Tibial nerve (tissue), 4 donors: Measurements from ENCODE around the gene IDH3G. TPM values are rescaled to one million over a fixed set of nuclear protein-coding genes. Genes with fewer than 3 reads are reported as not detected.
A peak's percentile ranks its signal among the peaks of the same experiment; 100 is the strongest.

Experiments used
- DNase-seq, 2 donors: peaks; one replicate each; pipeline ENCODE4 v3.0.0-alpha.2; 2019; ENCODE audit warnings: low spot score in 2 of 2
- H3K27ac ChIP-seq, 4 donors: fragments of 200-600 bp; sonication (generic) in 3 of 4; one replicate each; pipeline ENCODE4 v1.5.1; 2017 to 2019; ENCODE audit warnings: mild to moderate bottlenecking in 1 of 4
- H3K27me3 ChIP-seq, 2 donors: fragments of 200-600 bp; sonication (generic) in 1 of 2; one replicate each; pipeline versions ENCODE4 v1.5.1 to v1.6.0; 2017 to 2019
- H3K36me3 ChIP-seq, 3 donors: fragments of 200-600 bp; sonication (generic); one replicate each; pipeline ENCODE4 v1.5.1; 2018 to 2019
- H3K4me1 ChIP-seq, 4 donors: fragments of 200-600 bp; sonication (generic) in 3 of 4; one replicate each; pipeline ENCODE4 v1.5.1; 2017 to 2019
- H3K4me3 ChIP-seq, 4 donors: fragments of 200-600 bp; sonication (generic) in 3 of 4; one replicate each; pipeline ENCODE4 v1.5.1; 2017 to 2019; ENCODE audit warnings: mild to moderate bottlenecking in 1 of 4, moderate library complexity in 1 of 4
- H3K9me3 ChIP-seq, 4 donors: fragments of 200-600 bp; sonication (generic) in 3 of 4; one replicate each; pipeline ENCODE4 v1.5.1; 2017 to 2019
- EP300 ChIP-seq, 2 donors: sonication (generic); formaldehyde crosslinking; IDR thresholded peaks; one replicate each; pipeline ENCODE4 v1.6.1; 2017; ENCODE audit warnings: antibody characterized with exemption in 2 of 2, mild to moderate bottlenecking in 1 of 2
- POLR2A ChIP-seq, 2 donors: fragments of 450-650 bp; IDR thresholded peaks; one replicate each; pipeline ENCODE4 v1.6.1; 2017; ENCODE audit warnings: antibody characterized with exemption in 2 of 2, mild to moderate bottlenecking in 2 of 2, moderate library complexity in 2 of 2
- WGBS, 2 donors: methylation state at CpG; one replicate each; pipeline ENCODE4 v1.1.5; 2018; 5-methylcytosine and 5-hydroxymethylcytosine counted together
- total RNA-seq, 4 donors: library from RNA; depleted of rRNA; stranded (reverse); fragments of >200 nt; gene quantifications; one replicate each; pipeline ENCODE4 v1.1.0, GENCODE V29; 2016
- TF ChIP-seq, protein P1 (sequence below), 5 experiments: fragments of 200-600 bp in 3 of 5; fragments of 450-650 bp in 2 of 5; sonication (generic) in 3 of 5; IDR thresholded peaks; one replicate each; pipeline ENCODE4 v1.5.1; 2016 to 2019; ENCODE audit warnings: antibody characterized with exemption in 5 of 5, mild to moderate bottlenecking in 3 of 5, moderate library complexity in 2 of 5

Gene IDH3G
- total RNA-seq, 4 donors from 2014 or later = 48.9 to 101 (median 83.2) TPM

DNA sequence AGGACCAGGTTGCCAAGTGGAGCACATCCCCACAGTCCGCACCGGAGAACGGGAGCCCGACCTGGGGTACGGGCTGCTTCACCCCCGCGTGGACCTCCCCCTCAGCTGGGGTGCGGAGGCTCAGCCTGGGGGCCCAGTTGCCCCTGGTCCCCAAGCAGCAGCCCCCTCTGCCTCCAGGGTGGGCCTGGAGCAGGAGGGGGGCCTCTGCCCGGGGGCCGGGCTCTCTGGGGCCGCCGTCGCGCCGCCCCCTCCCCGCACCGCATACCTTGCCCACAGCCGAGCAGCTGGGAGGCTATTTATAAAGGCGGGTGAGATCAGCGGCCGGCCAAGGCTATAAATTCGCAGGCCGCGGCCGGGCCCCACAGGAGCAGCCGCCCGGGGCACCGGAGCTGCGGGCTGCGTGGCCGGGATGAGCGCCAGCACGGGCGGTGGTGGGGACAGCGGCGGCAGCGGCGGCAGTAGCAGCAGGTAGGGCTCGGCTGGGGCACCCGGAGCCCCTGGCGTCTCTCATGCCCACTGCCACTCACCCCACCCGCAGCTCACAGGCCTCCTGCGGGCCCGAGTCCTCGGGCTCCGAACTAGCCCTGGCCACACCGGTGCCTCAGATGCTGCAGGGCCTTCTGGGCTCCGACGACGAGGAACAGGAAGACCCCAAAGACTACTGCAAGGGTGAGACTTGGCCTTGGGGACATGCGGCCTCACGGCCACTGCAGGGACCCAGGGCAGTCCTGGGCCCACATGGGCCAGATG lies 13.3 kb downstream of the IDH3G start, which contains the start of gene SRPK3:
TSS of gene SRPK3 (plus strand) at position 364 of the 750 bp plus-strand sequence. CDS start at position 410, 46 bp downstream.
- DNase-seq = no peak
- Histone ChIP-seq H3K36me3 (peaks cover 0 to 25% (median 0%) of the 10 kb centered on the region in 3 donors), H3K4me3 (no peak within 1 kb of the TSS), H3K27ac (peak within 1 kb of the TSS; percentile 9 to 71 (median 48)), H3K9me3 (no peaks in the 10 kb centered on the region), H3K27me3 (peaks cover 0 to 4% of the 10 kb centered on the region in 2 donors), H3K4me1 (peaks cover 0 to 24% (median 11%) of the 10 kb centered on the region in 4 donors)
- no peak for TF ChIP-seq EP300 (IDR thresholded peaks at IDR 0.05)
- no peak for TF ChIP-seq POLR2A (IDR thresholded peaks at IDR 0.05)
- TF ChIP-seq, protein P1, sequence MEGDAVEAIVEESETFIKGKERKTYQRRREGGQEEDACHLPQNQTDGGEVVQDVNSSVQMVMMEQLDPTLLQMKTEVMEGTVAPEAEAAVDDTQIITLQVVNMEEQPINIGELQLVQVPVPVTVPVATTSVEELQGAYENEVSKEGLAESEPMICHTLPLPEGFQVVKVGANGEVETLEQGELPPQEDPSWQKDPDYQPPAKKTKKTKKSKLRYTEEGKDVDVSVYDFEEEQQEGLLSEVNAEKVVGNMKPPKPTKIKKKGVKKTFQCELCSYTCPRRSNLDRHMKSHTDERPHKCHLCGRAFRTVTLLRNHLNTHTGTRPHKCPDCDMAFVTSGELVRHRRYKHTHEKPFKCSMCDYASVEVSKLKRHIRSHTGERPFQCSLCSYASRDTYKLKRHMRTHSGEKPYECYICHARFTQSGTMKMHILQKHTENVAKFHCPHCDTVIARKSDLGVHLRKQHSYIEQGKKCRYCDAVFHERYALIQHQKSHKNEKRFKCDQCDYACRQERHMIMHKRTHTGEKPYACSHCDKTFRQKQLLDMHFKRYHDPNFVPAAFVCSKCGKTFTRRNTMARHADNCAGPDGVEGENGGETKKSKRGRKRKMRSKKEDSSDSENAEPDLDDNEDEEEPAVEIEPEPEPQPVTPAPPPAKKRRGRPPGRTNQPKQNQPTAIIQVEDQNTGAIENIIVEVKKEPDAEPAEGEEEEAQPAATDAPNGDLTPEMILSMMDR (IDR thresholded peaks at IDR 0.05) = no peak
- 53% methylated on average over 46 of the region's 52 CpGs; no CpG with 5 or more reads in 1 of the 2 donors for WGBS, 2 donors

GRCh38 chrX:153779891-153780677 lies 14.1 kb downstream of the IDH3G start:
- WGBS, 2 donors = 73% methylated on average over 3 to 18 of the region's 18 CpGs
- H3K9me3 ChIP-seq = no peaks in the 10 kb centered on the region
- TF ChIP-seq EP300 (IDR thresholded peaks at IDR 0.05) = no peak
- TF ChIP-seq, protein P1 (IDR thresholded peaks at IDR 0.05) = no peak
- no peak for TF ChIP-seq POLR2A (IDR thresholded peaks at IDR 0.05)
- no peak overlapping the region for H3K4me3 ChIP-seq
- H3K27ac ChIP-seq = peak overlapping the region in 3 of 4 donors; percentile 26 to 71 (median 71)
- peaks cover 0 to 4% of the 10 kb centered on the region in 2 donors for H3K27me3 ChIP-seq
- no peak for DNase-seq
- H3K36me3 ChIP-seq = peaks cover 0 to 24% (median 0%) of the 10 kb centered on the region in 3 donors
- peaks cover 0 to 24% (median 11%) of the 10 kb centered on the region in 4 donors for H3K4me1 ChIP-seq

GRCh38 chrX:153778684-153779101 lies 15.5 kb downstream of the IDH3G start:
- H3K36me3 ChIP-seq = peaks cover 0 to 25% (median 0%) of the 10 kb centered on the region in 3 donors
- WGBS, 2 donors = 60 to 79% methylated on average over 1 to 14 of the region's 16 CpGs
- DNase-seq = no peak
- H3K4me3 ChIP-seq = no peak overlapping the region
- TF ChIP-seq, protein P1 (IDR thresholded peaks at IDR 0.05) = no peak
- no peak for TF ChIP-seq EP300 (IDR thresholded peaks at IDR 0.05)
- TF ChIP-seq POLR2A (IDR thresholded peaks at IDR 0.05) = no peak
- H3K9me3 ChIP-seq = no peaks in the 10 kb centered on the region
- H3K27ac ChIP-seq = peak overlapping the region in 1 of 4 donors; percentile 37
- H3K27me3 ChIP-seq = peaks cover 0 to 4% of the 10 kb centered on the region in 2 donors
- peaks cover 0 to 24% (median 11%) of the 10 kb centered on the region in 4 donors for H3K4me1 ChIP-seq

- Histone ChIP-seq H3K4me1 (peaks cover 0 to 24% (median 11%) of the 10 kb centered on the region in 4 donors), H3K27me3 (peaks cover 0 to 4% of the 10 kb centered on the region in 2 donors), H3K27ac (peak overlapping the region in 1 of 4 donors; percentile 37), H3K36me3 (peaks cover 0 to 20% (median 0%) of the 10 kb centered on the region in 3 donors), H3K4me3 (no peak overlapping the region), H3K9me3 (no peaks in the 10 kb centered on the region)
- TF ChIP-seq EP300 (IDR thresholded peaks at IDR 0.05) (no peak), POLR2A (IDR thresholded peaks at IDR 0.05) (no peak)
- TF ChIP-seq, protein P1 (IDR thresholded peaks at IDR 0.05) = no peak
- WGBS, 2 donors = 48 to 69% methylated on average over 8 to 17 of the region's 17 CpGs
- no peak for DNase-seq
Measured at GRCh38 chrX:153778181-153778580, 16.0 kb downstream of the IDH3G start.
